Measurements from ENCODE around the gene COLEC12.
"Not testable (repeated sequence)": the region's sequence is repeated elsewhere in the genome, so short reads cannot be mapped to it uniquely, and the experiment has no call there.

The COLEC12 gene

DNA sequence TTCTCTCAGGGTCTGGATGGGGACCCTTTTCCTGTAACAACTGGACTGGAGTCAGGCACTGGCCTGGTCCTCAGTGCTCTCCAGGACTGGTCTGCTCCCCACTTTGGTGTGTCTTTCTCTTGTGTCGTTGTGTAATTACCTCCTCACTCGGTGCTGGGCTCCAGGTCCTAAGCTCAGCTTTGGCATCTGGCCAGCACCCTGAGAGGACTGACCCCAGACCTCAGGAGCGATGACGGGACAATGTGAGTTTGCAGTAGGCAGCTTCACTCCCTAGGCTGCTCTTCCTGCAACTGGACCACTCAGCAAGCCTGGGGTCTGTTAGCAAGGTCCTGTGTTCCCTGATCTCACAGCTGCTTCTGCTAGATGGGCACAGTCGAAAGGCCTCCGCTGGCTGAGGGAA is 93.8 kb downstream of the COLEC12 start:
- DNase-seq: no peak

DNA sequence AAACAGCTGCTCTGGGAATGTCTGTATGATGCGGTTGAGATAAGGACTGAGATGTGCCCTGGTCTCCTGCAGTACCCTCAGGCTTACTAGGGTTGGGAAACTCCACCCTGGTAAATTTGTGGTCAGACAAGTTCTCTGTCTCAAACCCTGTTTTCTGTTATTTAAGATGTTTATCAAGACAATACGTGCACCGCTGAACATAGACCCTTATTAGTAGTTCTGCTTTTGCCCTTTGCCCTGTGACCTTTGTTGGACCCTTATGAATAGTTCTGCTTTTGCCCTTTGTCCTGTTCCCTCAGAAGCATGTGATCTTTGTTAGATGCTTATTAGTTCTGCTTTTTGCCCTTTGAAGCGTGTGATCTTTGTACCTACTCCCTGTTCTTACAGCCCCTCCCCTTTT is 95.5 kb downstream of the COLEC12 start:
- DNase-seq: not testable (repeated sequence)

DNA sequence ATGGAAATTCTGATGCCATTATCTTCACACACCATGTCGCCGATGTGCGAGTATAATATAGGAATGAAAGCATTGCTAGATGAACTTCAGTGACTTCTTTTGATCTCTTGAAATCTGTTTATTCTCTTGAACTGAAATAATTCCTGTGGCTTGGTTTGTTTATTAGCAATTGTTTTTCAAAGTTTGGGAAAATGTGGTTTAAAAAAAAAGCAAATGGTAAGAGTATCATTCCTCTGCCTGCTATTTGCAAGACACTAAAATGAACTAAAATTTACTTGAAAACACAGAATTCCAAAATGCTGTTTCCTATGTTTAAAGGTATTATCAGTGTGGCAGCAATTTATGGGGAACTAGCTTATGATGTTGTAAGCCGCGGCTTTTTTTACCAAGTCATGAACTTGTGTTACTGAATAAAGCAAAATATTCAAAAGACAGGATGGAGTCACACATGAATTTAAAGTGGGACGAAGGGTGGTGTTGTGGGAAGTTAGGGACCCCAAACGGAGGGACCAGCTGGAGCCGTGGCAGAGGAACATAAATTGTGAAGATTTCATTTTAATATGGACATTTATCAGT is 96.4 kb downstream of the COLEC12 start:
- DNase-seq: no peak

DNA sequence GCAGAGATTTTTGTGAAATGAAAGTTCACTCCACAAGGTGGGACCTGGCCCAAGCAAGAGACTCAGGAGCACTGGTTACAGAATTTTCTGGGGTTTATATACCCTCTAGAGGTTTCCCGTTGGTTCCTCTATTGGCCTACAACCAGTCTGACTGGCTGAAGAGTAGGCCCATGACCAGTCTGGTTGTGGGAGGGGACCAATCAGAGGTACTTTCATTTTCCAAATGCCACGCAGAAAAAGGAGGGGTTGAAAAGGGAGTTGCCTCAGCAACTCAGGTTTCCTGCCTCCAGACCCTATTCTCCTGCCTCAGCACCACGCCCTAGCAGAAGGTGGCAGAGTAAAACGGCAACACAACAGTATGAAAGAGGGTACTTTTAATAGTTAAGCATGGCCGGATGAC is 98.4 kb downstream of the COLEC12 start:
- no peak for DNase-seq

DNA sequence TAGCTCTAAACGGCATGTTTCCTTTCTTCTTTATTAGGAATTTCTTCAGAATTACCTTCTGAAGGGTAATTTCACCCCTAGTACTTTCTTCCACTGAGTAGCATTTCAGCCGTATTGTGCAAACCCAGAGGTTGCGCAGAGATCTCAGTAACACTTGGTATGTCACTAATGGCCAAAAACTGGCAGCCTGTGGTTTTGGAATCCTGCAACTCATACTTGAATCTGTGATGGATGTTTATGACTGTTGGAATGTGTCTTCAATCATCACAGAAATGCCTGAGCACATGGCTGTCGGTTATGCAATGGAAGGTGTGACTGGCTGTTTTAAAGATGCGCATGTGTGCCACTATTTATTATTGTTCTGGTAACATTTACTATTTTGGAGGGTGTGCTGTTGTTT is 100.0 kb downstream of the COLEC12 start:
- DNase-seq: no peak

DNA sequence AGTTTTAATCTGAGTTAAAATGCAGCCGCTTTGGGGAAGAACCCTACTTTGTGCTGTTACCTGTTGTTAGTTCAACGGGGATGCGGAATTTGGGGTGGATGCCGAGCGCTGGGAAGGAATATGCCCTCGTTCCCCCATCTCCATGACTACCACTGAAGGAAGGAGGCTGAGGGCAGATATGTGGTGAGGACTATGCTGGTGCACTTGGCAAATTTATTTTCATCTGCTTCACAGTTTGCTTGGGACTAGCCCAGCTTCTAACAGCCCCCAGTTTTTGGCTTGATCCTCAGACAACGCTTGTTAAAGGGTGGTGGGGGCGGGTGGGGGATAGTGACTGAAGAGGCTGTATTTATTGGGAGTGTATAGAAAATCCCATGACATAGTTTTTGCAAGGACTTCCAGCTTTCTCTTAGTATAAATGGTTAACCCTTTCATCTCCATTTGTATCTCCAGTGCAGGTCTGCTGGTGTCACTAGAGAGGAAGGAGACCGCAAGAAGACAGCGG is 100.8 kb downstream of the COLEC12 start:
- no peak for DNase-seq

DNA sequence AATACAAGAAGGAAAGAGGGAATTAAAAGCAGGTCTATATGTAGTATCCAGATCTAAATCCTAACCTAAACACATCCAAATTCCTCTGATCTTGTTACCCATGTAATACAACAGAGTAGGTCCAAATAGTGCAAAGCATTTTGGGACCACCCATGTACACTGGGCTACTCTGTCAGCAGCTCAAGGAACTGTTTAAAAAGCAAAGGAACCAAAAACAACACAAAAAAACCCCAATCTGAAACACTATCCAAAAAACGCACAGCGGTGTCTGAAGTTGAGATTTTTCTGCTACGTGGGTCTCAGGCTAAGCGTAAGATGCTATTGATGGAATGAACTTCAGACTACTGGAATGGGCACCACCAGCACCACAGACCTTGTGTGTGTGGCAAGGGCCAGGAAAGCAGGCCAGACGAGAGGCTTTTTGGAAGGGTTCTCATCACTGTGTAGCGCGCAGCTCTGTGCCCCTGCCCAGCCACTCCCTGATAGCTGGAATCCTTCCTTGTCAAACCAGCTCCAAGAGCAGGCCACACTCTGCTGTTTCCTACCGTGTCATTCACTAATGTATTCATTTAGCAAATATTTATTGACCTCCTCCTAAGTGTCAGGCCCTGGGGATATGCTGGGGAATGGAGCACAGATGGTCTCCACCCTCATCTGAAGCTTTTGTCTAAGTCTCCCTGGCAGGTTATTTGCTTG is 101.4 kb downstream of the COLEC12 start:
- DNase-seq: no peak

DNA sequence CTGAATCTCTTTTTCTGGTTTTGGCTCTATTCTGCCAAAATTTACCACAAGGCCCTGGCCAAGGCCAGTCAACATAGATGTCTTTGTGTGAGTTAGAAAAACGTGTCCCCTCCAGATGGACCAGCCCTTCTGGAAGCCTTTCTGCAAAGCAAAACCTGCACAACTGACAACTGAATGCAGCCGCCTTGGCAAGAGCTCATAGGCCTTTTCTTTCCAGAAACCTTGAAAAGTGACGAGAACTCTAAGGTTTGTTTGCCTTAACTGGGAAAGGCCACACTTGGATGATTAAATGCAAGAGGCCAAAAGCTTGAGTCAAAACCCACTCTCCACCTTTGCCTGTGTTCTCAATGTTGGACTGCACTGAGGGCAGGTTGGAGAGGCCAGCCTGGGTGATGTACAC is 103.9 kb downstream of the COLEC12 start:
- DNase-seq: no peak

DNA sequence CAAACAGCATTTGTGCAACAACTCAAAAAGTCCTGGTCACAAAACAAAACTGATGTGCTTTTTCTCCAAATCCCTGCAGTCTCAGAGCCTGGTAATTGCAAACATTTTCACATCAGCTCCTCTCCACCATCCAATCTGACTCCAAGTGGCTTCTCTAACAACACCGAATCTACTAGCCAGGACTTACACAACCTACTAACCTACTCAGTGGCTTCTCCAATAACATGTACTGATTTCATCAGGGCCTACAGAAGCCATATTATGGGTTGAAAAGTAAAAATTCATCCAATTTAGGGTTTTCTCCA is 104.3 kb downstream of the COLEC12 start:
- DNase-seq: no peak

DNA sequence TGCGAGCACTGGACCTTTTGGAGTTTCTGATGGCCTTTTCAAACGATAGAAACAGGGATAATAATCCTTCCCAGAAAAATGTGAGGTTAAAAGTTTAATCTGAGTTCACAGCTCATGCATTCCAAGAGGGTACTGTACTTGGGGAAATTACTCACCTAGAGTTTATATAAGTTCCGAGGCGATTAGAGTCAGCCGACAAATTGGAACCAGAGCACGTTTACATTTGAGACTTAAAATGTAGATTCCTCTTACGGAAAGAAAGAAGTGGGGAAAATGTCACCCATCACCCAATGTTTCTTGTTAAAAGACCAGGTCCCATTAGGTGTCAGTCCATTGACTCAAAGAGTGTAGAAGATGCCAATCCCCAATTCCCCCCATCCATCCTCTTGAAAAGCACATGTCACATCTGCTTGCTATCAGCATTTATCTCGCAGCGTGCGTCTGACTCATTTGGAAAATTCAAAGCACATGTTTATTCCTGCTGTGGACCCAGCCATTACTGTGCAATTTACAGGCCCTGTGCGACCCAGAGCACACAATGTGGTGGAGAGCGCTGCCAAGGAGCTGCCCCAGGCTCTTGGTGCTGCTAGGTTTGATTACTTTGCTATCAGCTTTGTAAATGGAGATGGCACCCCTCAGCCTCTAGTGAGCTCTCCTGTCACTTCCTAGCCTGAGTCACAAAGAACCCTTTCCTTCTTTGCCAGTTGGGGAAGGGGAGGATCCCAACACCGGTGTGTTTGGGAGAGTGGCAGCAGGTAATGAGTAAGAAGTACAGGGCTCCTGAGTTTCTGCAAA is 104.8 kb downstream of the COLEC12 start:
- peak; percentile 25 for DNase-seq

DNA sequence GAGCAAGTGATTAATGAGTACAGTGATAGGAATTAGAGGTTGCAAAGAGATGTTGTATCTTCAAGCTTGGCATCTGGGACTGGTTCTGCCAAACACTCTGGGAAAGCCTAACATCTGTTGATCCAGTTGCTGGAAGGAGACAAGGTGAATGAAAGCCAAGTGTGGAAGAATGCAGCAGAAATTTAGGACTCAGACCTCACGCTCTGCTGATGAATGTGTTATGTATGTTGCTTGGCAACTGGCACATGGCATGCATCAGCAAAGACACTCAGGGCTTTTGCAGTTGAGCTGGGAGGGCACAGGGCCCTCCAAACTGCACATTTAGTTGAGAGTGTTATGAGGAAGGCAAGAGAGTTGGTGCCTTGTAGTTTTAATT is 105.5 kb downstream of the COLEC12 start:
- DNase-seq: no peak

DNA sequence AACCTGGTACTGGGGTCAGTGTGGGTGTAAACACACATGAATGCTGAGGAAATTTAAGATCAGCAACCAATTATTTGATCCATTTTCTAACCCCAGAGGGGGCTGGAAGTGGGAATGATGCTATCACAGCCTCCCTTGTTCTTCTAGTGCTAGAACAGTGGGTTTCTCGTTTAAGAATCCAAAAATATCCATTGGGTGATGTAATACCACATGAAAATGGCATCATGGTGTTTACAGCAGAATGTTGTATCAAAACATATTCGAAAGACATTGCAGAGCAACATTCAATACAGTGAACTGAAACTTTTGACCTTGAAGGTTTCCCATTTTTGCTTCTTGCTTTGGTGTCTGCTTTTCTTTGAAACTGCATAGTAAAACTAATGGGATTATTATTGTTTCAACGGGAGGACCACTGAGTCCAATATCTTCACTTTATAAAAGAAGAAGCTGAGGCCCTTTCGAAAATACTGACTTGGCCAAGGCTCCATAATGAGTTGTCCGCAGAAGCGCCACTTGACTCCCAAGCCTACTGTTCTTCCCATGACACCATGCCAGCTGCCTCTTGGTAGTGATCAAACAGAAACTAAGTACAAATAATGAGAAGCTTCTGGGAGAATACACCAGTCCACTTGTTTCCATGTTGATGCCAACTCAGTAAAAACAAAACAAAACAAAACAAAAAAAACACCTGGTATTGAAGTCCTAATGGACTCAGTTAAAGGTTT is 106.1 kb downstream of the COLEC12 start:
- DNase-seq: no peak

DNA sequence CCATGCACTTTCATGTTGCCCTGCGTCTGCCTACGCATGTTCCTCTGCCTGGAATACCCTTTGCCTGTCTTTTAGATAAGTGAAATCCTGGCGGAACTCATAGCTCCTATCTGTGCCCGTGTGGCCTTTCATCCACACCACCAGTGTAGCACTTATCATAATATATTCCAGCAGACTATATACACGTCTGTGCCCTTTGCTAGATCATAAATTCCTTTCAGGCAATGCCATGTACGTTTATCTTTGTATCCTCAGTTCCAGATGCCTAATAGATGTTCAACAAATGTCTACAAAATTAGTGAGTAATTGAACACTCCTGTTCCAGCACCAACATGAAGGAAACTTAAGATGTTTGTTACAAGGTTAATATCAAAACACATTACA is 106.9 kb downstream of the COLEC12 start:
- no peak for DNase-seq

DNA sequence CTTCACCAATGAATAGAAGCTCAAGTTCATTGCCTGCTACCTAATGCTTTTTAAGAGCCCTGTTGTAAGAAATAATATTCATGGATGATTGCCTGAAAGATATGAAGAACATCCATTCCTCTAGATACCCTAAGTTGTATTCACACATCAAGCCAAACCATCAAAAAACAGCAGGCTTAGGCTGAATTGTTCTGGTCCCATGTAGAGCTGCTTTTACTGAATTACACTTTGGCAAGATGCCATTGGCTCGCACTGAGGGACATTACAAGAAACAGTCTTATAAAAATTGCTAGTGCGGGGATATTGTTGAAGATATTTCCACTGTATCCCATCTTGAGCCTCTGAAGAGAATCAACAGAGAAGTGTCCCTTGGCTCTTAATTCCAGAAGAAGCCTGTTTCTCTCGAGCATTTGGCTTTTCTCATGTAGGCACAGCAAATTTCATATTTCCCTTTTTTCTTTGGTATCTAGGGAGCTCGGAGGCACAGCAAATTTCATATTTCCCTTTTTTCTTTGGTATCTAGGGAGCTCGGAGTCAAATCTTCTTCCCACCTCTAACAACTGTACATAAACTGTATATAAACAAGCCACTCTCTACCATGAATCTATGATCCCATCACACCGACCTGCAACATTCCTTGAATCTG is 107.5 kb downstream of the COLEC12 start:
- no peak for DNase-seq

DNA sequence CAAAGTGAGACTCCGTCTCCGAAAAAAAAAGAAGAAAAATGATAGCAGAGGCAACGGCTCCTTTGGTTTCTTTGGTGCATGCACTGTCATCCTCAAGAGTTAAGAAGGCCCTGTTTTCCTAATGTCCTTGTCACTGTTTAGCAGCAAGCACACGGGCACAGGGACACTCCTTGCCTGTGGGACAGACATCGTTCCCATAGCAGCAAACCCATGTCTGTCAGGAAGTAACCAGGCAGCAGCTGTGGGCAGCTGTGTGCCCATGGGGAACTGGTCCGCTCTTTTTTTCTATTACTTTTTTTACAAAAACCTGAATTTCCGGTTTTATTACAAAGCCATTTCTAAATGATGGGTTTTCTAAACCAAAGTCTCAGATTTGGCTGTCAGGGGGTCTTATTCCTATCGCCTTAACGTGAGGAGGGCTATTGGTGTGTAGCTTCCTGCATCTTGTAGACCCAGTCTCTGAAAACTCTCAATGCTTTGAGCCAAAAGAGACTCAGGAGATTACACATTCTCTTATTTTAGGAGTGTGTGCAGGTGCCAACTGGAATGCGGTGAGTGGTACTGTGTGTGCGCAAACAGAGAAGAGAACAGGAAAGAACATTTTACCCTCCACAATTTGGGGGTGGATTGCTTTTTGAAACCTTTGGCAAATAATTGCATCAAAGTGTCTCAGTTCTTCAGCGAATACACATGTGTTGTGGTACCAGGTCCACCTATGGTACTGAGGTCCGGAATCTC is 109.6 kb downstream of the COLEC12 start:
- DNase-seq: no peak

DNA sequence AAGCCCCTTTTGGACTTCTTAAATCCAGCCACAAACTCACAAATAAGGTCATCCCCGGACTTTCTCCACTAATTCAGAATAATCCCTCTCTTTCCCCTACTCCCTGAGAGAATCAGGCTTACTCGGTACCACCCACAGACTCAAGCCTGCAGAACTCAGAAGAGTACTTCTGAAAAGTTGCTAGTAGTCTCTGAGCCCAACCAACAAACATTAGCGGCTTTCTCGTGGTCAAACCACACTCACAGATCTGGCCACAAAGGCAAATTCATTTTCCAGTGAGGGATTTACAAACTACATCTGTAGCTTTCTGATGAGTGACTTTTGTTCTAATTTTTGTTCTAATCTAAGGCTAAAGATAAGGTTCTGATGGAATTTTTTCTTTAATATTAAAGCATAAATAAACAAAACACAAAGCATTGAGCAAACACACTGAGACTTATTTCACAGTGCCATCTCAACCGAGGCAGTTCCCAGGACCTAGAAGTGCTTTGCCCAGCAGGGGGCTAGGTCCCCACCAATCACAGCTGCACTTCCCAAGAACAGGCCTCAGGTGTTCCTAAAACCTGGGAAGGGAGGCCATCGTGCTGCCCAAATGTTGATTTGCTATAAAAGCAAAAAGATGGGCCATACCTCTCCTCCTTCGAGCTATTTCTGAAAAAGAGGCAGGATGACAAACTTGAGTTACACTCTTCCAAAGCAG is 110.7 kb downstream of the COLEC12 start:
- DNase-seq: no peak

DNA sequence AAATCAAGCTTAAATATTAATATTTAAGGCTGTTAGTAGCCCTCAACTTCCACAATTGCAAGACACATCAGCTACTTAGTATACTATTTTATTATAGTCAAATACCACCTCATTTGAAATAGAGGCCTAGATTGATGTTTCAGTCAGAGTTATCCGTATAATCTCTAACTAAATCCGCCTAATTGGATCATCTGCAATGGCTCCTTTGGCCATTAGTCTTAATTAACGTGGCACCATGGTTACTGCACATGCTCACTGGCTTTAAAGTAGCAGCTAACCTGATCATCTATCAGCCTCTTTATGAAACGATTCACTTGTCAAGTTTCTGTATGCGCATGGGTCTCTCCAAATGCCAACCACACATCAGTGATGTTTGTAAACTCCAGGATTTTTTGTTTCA is 112.3 kb downstream of the COLEC12 start:
- no peak for DNase-seq

DNA sequence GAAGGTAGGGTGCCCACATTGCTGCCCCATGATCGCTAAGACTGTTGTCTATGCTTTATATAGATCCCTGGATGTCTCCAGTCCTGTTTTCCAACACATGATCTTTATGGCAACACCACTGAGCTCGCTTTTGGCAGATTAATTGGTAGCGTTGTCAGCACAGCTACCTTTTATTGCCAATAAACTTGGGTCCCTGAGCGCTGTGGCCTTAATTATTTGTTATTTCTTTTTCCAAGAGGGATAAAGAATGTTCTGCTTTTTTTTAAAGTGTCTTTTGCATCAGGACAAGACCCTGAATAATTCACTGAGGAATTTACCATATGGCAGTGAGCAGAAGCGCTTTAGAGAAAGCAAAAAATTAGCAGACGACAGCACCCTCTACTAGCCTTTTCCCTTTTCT is 113.5 kb downstream of the COLEC12 start:
- DNase-seq: no peak

DNA sequence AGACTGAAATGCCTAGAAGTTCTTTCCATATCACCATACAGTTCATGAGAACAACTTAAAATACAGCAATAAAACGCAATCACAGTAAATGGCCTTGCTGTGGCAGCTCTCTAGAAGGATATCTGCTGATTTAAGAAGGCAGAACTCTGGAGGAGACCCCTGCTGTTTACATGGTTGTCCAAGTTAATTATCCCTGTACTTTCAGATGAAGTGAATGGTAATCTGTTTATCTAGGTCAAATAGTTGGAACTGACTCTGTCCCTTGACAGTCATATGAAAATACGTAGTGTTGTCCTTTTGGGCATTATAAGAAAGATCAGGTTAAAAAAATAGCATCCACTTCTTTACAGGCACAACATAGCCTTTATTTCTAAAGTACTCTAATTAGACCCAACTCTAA is 115.6 kb downstream of the COLEC12 start:
- no peak for DNase-seq

DNA sequence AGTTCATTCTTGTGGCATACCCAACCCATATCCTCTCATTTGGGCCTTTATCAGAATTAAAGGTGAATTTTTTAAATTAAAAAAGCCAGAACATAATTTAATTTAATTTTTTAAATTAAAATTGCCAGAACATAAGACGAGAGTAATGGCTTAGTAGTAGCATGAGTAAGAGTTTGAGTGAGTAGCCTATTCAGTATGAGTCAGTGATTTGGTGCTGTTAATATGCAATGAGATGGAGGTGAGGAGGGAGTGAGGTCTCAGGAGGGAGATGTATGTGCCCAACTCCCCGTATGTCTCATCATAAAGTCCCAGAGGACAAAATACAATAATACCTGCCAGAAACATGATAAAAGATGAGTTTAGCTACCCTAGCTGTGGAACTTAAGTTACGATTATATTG is 117.4 kb downstream of the COLEC12 start:
- no peak for DNase-seq

DNA sequence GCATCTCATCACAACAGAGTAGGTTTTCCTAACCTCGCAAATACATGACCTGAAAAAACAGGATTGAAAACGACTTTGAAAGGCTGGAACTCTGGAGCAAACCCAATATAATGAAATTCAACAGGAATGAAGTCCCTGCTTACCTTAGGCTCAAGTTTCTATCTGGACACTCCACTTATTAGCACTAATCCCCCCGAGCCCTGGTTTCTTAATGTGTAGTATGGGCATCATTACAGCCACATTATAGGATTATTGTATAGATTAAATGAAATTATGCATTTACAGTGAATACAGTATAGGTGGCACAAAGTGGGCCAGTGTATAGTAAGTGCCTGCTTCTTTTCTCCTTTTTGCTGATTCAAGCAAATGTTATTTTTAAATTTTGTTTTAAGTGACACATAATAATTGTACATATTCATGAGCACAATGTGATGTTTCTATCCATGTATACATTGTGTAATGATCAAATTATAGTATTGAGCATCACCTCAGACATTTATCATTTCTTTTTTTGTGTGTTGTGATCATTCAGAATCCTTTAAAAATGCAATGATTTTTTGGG is 118.0 kb downstream of the COLEC12 start:
- no peak for DNase-seq
